K562 (cell line): Measurements from ENCODE around the gene PRSS22. TPM values are rescaled to one million over a fixed set of nuclear protein-coding genes. Genes with fewer than 3 reads are reported as not detected.

ENCODE experiments used
- CBX1 ChIP-seq: sonication (generic); IDR thresholded peaks from 2 replicates; pipeline ENCODE4 v1.6.1; 2016; ENCODE audit warnings: antibody characterized with exemption, low read depth, mild to moderate bottlenecking
- CBX3 ChIP-seq, 2 experiments: IDR thresholded peaks; 1 replicate in 1 of 2; 2 replicates in 1 of 2; pipeline ENCODE4 v1.6.1; 2012; ENCODE audit warnings: inconsistent platforms in 2 of 2, low read length in 2 of 2, borderline replicate concordance in 1 of 2, control low read depth in 1 of 2
- DDX20 ChIP-seq: fragments of 450-650 bp; IDR thresholded peaks from 2 replicates; pipeline ENCODE4 v1.6.1; 2016; ENCODE audit warnings: missing genetic modification characterization, low read depth, mild to moderate bottlenecking, missing compliant biosample characterization, moderate library complexity
- GABPB1 ChIP-seq: sonication (generic); formaldehyde crosslinking; IDR thresholded peaks from 2 replicates; pipeline ENCODE4 v1.8.0; 2022; ENCODE audit warnings: mild to moderate bottlenecking, missing genetic modification reagents
- GABPB2 ChIP-seq: fragments of 250-450 bp; sonication (Bioruptor Pico); conservative IDR thresholded peaks from 2 replicates; pipeline ENCODE4 v1.5.1; 2021; ENCODE audit warnings: mild to moderate bottlenecking
- HES1 ChIP-seq: fragments of 450-650 bp; IDR thresholded peaks from 2 replicates; pipeline ENCODE4 v1.6.1; 2016; ENCODE audit warnings: low read depth, mild to moderate bottlenecking, moderate library complexity
- MAFG ChIP-seq: fragments of 450-650 bp; conservative IDR thresholded peaks from 2 replicates; pipeline ENCODE4 v1.6.1; 2016; ENCODE audit warnings: missing genetic modification characterization, missing compliant biosample characterization
- MLLT1 ChIP-seq, 2 experiments: fragments of 450-650 bp; IDR thresholded peaks; 2 replicates each; pipeline ENCODE4 v1.6.1; 2016
- NBN ChIP-seq: fragments of 450-650 bp; IDR thresholded peaks from 2 replicates; pipeline ENCODE4 v1.6.1; 2016; ENCODE audit warnings: low read depth, mild to moderate bottlenecking
- NFIX ChIP-seq: fragments of 250-450 bp; sonication (Bioruptor Pico); IDR thresholded peaks from 2 replicates; pipeline ENCODE4 v1.4.0; 2020; ENCODE audit warnings: low read depth, mild to moderate bottlenecking, moderate library complexity
- RBM34 ChIP-seq: fragments of 200-400 bp; formaldehyde crosslinking; IDR thresholded peaks from 2 replicates; pipeline ENCODE4 v1.6.1; 2018; ENCODE audit warnings: low read length, borderline replicate concordance; ENCODE audit not compliant: insufficient read depth
- ZEB2 ChIP-seq: fragments of 450-650 bp; IDR thresholded peaks from 2 replicates; pipeline ENCODE4 v1.6.1; 2016
- ZNF41 ChIP-seq: fragments of 250-450 bp; sonication (Bioruptor Pico); conservative IDR thresholded peaks from 2 replicates; pipeline ENCODE4 v1.4.0; 2020; ENCODE audit warnings: mild to moderate bottlenecking
- ZNF445 ChIP-seq: fragments of 250-450 bp; sonication (Bioruptor Pico); IDR thresholded peaks from 2 replicates; pipeline ENCODE4 v1.4.0; 2020; ENCODE audit warnings: low read depth, mild to moderate bottlenecking, moderate library complexity
- ZNF57 ChIP-seq: fragments of 450-650 bp; formaldehyde crosslinking; IDR thresholded peaks from 2 replicates; pipeline ENCODE4 v1.4.0; 2020; ENCODE audit warnings: mild to moderate bottlenecking, moderate library complexity
- ZNF79 ChIP-seq: fragments of 250-450 bp; sonication (Bioruptor Pico); IDR thresholded peaks from 2 replicates; pipeline ENCODE4 v1.4.0; 2020; ENCODE audit warnings: low read depth, mild to moderate bottlenecking, moderate library complexity
- polyA plus RNA-seq, 8 experiments: library from polyadenylated mRNA; depleted of rRNA in 4 of 8; stranded (reverse) in 5 of 8; unstranded in 3 of 8; fragments of >200 nt; fragmentation: Nextera tagmentation in 2 of 8; fragmentation: Illumina TruSeq in 1 of 8; extraction: Ambion mirVana in 2 of 8; extraction: Trizol in 1 of 8; gene quantifications; 2 replicates each; pipeline versions ENCODE4 v1.2.1 to v1.2.3, GENCODE V29; 2011 to 2014; ENCODE audit warnings: inconsistent platforms in 1 of 8, missing spikeins in 1 of 8
- total RNA-seq, 7 experiments: library from RNA; depleted of rRNA in 6 of 7; stranded (reverse); fragments of >200 nt in 6 of 7; fragmentation: Illumina TruSeq in 2 of 7; extraction: Trizol in 2 of 7; gene quantifications; 2 replicates each; pipeline versions ENCODE4 v1.2.1 to v1.2.3, GENCODE V29; 2011 to 2021; ENCODE audit warnings: low replicate concordance in 1 of 7
- TF ChIP-seq, protein P1 (sequence below), 2 experiments: fragments of 450-650 bp in 1 of 2; sonication (generic) in 1 of 2; formaldehyde crosslinking; conservative IDR thresholded peaks; 2 replicates each; pipeline versions ENCODE4 v1.4.0 to v1.8.1; 2020 to 2022; ENCODE audit warnings: mild to moderate bottlenecking in 1 of 2, missing genetic modification reagents in 1 of 2
- TF ChIP-seq, protein P2 (sequence below): fragments of 250-450 bp; sonication (Bioruptor Pico); IDR thresholded peaks from 2 replicates; pipeline ENCODE4 v1.9.0; 2021; ENCODE audit warnings: mild to moderate bottlenecking
- TF ChIP-seq, protein P3 (sequence below): fragments of 200-400 bp; formaldehyde crosslinking; IDR thresholded peaks from 2 replicates; pipeline ENCODE4 v1.6.1; 2017; ENCODE audit warnings: mild to moderate bottlenecking, low read depth, low read length, moderate library complexity
- TF ChIP-seq, protein P4 (sequence below): fragments of 250-450 bp; sonication (Bioruptor Pico); IDR thresholded peaks from 2 replicates; pipeline ENCODE4 v1.5.0; 2020; ENCODE audit warnings: mild to moderate bottlenecking, borderline replicate concordance

The PRSS22 gene
- total and polyA plus RNA-seq, 9 of the 15 experiments (the other 6 are each of a cell fraction or from before 2014, with no cell fraction given), result 0.13 to 0.42 TPM; not detected in 7

- TF ChIP-seq, protein P1, sequence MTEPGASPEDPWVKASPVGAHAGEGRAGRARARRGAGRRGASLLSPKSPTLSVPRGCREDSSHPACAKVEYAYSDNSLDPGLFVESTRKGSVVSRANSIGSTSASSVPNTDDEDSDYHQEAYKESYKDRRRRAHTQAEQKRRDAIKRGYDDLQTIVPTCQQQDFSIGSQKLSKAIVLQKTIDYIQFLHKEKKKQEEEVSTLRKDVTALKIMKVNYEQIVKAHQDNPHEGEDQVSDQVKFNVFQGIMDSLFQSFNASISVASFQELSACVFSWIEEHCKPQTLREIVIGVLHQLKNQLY (CRISPR knock-in tag; conservative IDR thresholded peaks at IDR 0.05), result no peak
- TF ChIP-seq DDX20 (no peak), ZNF57 (CRISPR knock-in tag) (no peak), NFIX (CRISPR knock-in tag) (peak; percentile 25; the same call in 1 of the 2 replicates), GABPB1 (CRISPR knock-in tag) (peak; percentile 66), RBM34 (peak; percentile 89; the same call in 1 of the 2 replicates), ZNF41 (no peak), ZNF79 (CRISPR knock-in tag) (no peak), HES1 (no peak), CBX3 (IDR thresholded peaks at IDR 0.05; ENCODE audit: borderline replicate concordance in 1 of 2, low read length in 2 of 2) (no peak; a peak in 1 of 3 replicates), MAFG (no peak), NBN (no peak), ZEB2 (no peak), CBX1 (0 out of 2 replicates have a peak, but pooled peaks have one; percentile 32), MLLT1 (IDR thresholded peaks at IDR 0.05) (no peak; a peak in 1 of 4 replicates), GABPB2 (CRISPR knock-in tag) (no peak), ZNF445 (CRISPR knock-in tag) (no peak)
- TF ChIP-seq, protein P2, sequence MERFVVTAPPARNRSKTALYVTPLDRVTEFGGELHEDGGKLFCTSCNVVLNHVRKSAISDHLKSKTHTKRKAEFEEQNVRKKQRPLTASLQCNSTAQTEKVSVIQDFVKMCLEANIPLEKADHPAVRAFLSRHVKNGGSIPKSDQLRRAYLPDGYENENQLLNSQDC (CRISPR knock-in tag), result no peak
- TF ChIP-seq, protein P3, sequence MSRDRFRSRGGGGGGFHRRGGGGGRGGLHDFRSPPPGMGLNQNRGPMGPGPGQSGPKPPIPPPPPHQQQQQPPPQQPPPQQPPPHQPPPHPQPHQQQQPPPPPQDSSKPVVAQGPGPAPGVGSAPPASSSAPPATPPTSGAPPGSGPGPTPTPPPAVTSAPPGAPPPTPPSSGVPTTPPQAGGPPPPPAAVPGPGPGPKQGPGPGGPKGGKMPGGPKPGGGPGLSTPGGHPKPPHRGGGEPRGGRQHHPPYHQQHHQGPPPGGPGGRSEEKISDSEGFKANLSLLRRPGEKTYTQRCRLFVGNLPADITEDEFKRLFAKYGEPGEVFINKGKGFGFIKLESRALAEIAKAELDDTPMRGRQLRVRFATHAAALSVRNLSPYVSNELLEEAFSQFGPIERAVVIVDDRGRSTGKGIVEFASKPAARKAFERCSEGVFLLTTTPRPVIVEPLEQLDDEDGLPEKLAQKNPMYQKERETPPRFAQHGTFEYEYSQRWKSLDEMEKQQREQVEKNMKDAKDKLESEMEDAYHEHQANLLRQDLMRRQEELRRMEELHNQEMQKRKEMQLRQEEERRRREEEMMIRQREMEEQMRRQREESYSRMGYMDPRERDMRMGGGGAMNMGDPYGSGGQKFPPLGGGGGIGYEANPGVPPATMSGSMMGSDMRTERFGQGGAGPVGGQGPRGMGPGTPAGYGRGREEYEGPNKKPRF, result no peak
- TF ChIP-seq, protein P4, sequence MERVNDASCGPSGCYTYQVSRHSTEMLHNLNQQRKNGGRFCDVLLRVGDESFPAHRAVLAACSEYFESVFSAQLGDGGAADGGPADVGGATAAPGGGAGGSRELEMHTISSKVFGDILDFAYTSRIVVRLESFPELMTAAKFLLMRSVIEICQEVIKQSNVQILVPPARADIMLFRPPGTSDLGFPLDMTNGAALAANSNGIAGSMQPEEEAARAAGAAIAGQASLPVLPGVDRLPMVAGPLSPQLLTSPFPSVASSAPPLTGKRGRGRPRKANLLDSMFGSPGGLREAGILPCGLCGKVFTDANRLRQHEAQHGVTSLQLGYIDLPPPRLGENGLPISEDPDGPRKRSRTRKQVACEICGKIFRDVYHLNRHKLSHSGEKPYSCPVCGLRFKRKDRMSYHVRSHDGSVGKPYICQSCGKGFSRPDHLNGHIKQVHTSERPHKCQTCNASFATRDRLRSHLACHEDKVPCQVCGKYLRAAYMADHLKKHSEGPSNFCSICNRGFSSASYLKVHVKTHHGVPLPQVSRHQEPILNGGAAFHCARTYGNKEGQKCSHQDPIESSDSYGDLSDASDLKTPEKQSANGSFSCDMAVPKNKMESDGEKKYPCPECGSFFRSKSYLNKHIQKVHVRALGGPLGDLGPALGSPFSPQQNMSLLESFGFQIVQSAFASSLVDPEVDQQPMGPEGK (CRISPR knock-in tag), result no peak
Observed at GRCh38 chr16:2882650-2883457, 24.9 kb upstream of the PRSS22 start, which contains the start of gene FLYWCH2 (continued).
